Naive thymus-derived CD8-positive, alpha-beta T cell (primary cell): ENCODE results near the gene TET3. TPM values are rescaled to one million over a fixed set of nuclear protein-coding genes. Genes with fewer than 3 reads are reported as not detected.

Experiments used
- ATAC-seq, 2 donors: fragments of 150-1000 bp; cut with Tn5 transposase in 1 of 2; sonication (Bioruptor Pico), chemical (Tn5 transposase) in 1 of 2; 1 replicate in 1 of 2; 2 replicates in 1 of 2; pipeline ENCODE4 v1.10.0; 2021; ENCODE audit warnings: mild to moderate bottlenecking in 2 of 2, moderate library complexity in 2 of 2
- POLR2A ChIA-PET: fragments of 350-600 bp; sonication (Branson Sonifier 250); formaldehyde crosslinking; loops from one replicate; lab custom pipeline; 2021; ENCODE audit warnings: antibody characterized with exemption; lab: Charles Lee
- DNase-seq, 10 donors: peaks; one replicate each; pipeline versions ENCODE4 v3.0.0 to v3.0.0-alpha.2; 2020 to 2022
- H3K27ac Mint-ChIP-seq, 10 donors: one replicate each; pipeline ENCODE4 v1.8.0; 2020 to 2022; ENCODE audit warnings: mild to moderate bottlenecking in 10 of 10, mixed read lengths in 10 of 10, moderate library complexity in 4 of 10, inconsistent platforms in 1 of 10
- H3K27me3 Mint-ChIP-seq, 5 donors: one replicate each; pipeline ENCODE4 v1.8.0; 2021 to 2022; ENCODE audit warnings: mixed read lengths in 5 of 5
- H3K36me3 Mint-ChIP-seq, 3 donors: one replicate each; pipeline ENCODE4 v1.8.0; 2020 to 2022; ENCODE audit warnings: mixed read lengths in 3 of 3, mild to moderate bottlenecking in 2 of 3, inconsistent platforms in 1 of 3
- H3K4me1 Mint-ChIP-seq, 4 donors: one replicate each; pipeline ENCODE4 v1.8.0; 2021 to 2022; ENCODE audit warnings: mixed read lengths in 4 of 4
- H3K4me3 Mint-ChIP-seq, 10 donors: one replicate each; pipeline ENCODE4 v1.8.0; 2020 to 2022; ENCODE audit warnings: mild to moderate bottlenecking in 10 of 10, mixed read lengths in 10 of 10, moderate library complexity in 6 of 10, inconsistent platforms in 1 of 10
- H3K9me3 Mint-ChIP-seq, 9 donors: one replicate each; pipeline ENCODE4 v1.8.0; 2020 to 2022; ENCODE audit warnings: mixed read lengths in 9 of 9, mild to moderate bottlenecking in 3 of 9, inconsistent platforms in 1 of 9, moderate library complexity in 1 of 9
- polyA plus RNA-seq, 3 donors: library from polyadenylated mRNA; unstranded; fragments of 300-500 nt; fragmentation: Illumina TruSeq; gene quantifications; one replicate each; pipeline ENCODE4 v1.2.3, GENCODE V29; 2021
- total RNA-seq, 8 experiments: library from RNA in 2 of 8; stranded (reverse) in 2 of 8; gene quantifications; one replicate each; pipeline ENCODE4 v1.2.3 and lab custom pipeline; 2021 to 2026

The TET3 gene
- total and polyA plus RNA-seq, 5 experiments from 2014 or later = 0.46 to 30.5 (median 1.0) TPM

DNA sequence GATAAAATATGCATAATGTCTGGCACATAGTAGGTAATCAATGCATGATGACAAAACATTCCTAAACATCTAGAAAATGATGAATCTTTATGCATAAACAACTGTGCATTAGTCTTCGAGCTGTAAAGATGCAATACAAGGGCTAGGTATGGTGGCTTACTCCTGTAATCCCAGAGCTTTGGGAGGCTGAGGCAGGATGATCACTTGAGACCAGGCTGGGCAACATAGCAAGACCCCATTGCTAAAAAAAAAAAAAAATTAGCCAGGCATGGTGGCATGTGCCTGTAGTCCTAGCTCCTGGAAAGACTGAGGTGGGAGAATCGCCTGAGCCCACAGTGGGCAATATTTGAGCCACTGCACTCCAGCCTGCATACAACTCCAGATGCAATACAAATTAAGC, 5.3 kb downstream of the TET3 start:
- Mint-ChIP-seq H3K36me3 (peaks cover 8 to 50% (median 17%) of the 10 kb centered on the region in 3 donors), H3K4me3 (peak overlapping the region in 7 of 10 donors; percentile 15 to 87 (median 66)), H3K27me3 (no peaks in the 10 kb centered on the region), H3K27ac (peak overlapping the region in 3 of 10 donors; percentile 27 to 60 (median 38)), H3K4me1 (peaks cover 53 to 90% (median 83%) of the 10 kb centered on the region in 4 donors), H3K9me3 (peaks cover 0 to 3% (median 0%) of the 10 kb centered on the region in 9 donors)
- POLR2A ChIA-PET = no interaction called here
- ATAC-seq = no peak
- DNase-seq = no peak

- Mint-ChIP-seq H3K4me1 (peaks cover 54 to 94% (median 87%) of the 10 kb centered on the region in 4 donors), H3K27ac (peak overlapping the region in 6 of 10 donors; percentile 3 to 86 (median 57)), H3K36me3 (peaks cover 8 to 50% (median 17%) of the 10 kb centered on the region in 3 donors), H3K27me3 (no peaks in the 10 kb centered on the region), H3K9me3 (peaks cover 0 to 3% (median 0%) of the 10 kb centered on the region in 9 donors), H3K4me3 (peak overlapping the region in 7 of 10 donors; percentile 15 to 85 (median 33))
- POLR2A ChIA-PET = no interaction called here
- DNase-seq = peak in 1 of 10 donors; percentile 8
- no peak for ATAC-seq
These were observed 5.8 kb downstream of the TET3 start for GRCh38 chr2:73990531-73990930.

DNA sequence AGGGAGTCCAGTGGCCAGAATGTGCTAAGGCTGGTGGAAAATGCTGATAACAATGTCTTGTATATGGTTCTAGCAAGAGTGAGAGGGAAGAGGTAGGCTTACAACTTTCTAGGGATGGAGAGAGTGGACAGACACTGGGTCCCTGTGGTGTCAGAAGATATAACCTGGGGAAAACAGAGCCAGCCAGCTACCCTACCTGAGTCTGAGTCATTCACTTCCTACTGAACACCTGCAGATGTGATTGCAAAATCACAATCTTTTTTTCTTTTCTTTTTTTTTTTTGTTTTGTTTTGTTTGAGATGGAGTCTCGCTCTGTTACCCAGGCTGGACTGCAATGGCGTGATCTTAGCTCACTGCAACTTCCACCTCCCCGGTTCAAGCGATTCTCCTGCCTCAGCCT, 7.3 kb downstream of the TET3 start:
- no peaks in the 10 kb centered on the region for H3K27me3 Mint-ChIP-seq
- ATAC-seq (no peak), DNase-seq (no peak)
- H3K27ac Mint-ChIP-seq = peak overlapping the region in 3 of 10 donors; percentile 5 to 78 (median 68)
- peak overlapping the region in 6 of 10 donors; percentile 5 to 71 (median 36) for H3K4me3 Mint-ChIP-seq
- peaks cover 47 to 93% (median 86%) of the 10 kb centered on the region in 4 donors for H3K4me1 Mint-ChIP-seq
- POLR2A ChIA-PET = interaction anchor here (0.6 to 0.7 kb wide), 2 partner anchors 43 to 187 kb away, joined by 3 to 4 read pairs; no protein-coding TSS in a partner anchor
- peaks cover 8 to 46% (median 17%) of the 10 kb centered on the region in 3 donors for H3K36me3 Mint-ChIP-seq
- H3K9me3 Mint-ChIP-seq = peaks cover 0 to 3% (median 0%) of the 10 kb centered on the region in 9 donors

GRCh38 chr2:73993376-73993775, 8.7 kb downstream of the TET3 start:
- peak overlapping the region in 7 of 10 donors; percentile 0 to 35 (median 17) for H3K4me3 Mint-ChIP-seq
- H3K9me3 Mint-ChIP-seq = peaks cover 0 to 3% (median 0%) of the 10 kb centered on the region in 9 donors
- peaks cover 50 to 92% (median 86%) of the 10 kb centered on the region in 4 donors for H3K4me1 Mint-ChIP-seq
- H3K27ac Mint-ChIP-seq = peak overlapping the region in 9 of 10 donors; percentile 13 to 77 (median 64)
- ATAC-seq (no peak), DNase-seq (peak in 1 of 10 donors; percentile 45)
- H3K27me3 Mint-ChIP-seq = no peaks in the 10 kb centered on the region
- POLR2A ChIA-PET = no interaction called here
- peaks cover 8 to 45% (median 17%) of the 10 kb centered on the region in 3 donors for H3K36me3 Mint-ChIP-seq

- no peak for ATAC-seq
- peaks cover 0 to 3% (median 0%) of the 10 kb centered on the region in 9 donors for H3K9me3 Mint-ChIP-seq
- peaks cover 8 to 43% (median 15%) of the 10 kb centered on the region in 3 donors for H3K36me3 Mint-ChIP-seq
- H3K4me3 Mint-ChIP-seq = peak overlapping the region in 7 of 10 donors; percentile 0 to 35 (median 17)
- no peaks in the 10 kb centered on the region for H3K27me3 Mint-ChIP-seq
- peak overlapping the region; percentile 13 to 79 (median 62) for H3K27ac Mint-ChIP-seq
- H3K4me1 Mint-ChIP-seq = peaks cover 51 to 92% (median 86%) of the 10 kb centered on the region in 4 donors
- POLR2A ChIA-PET = interaction anchor here (0.6 kb wide), 1 partner anchor 54 kb away, joined by 4 read pairs; no protein-coding TSS in a partner anchor
- no peak for DNase-seq
These were observed 9.1 kb downstream of the TET3 start for GRCh38 chr2:73993778-73994177.

GRCh38 chr2:73994178-73994831, 9.6 kb downstream of the TET3 start:
- no peak for ATAC-seq

GRCh38 chr2:73995810-73996209, 11.1 kb downstream of the TET3 start:
- Mint-ChIP-seq H3K36me3 (peaks cover 1 to 26% (median 8%) of the 10 kb centered on the region in 3 donors), H3K27me3 (no peaks in the 10 kb centered on the region), H3K4me1 (peaks cover 50 to 93% (median 87%) of the 10 kb centered on the region in 4 donors), H3K4me3 (no peak overlapping the region), H3K9me3 (peaks cover 0 to 3% (median 0%) of the 10 kb centered on the region in 9 donors), H3K27ac (peak overlapping the region in 3 of 10 donors; percentile 23 to 39 (median 27))
- DNase-seq (no peak), ATAC-seq (no peak)
- POLR2A ChIA-PET = no interaction called here

More at GRCh38 chr2:73994178-73994831, 9.6 kb downstream of the TET3 start:
- Mint-ChIP-seq H3K4me3 (peak overlapping the region in 6 of 10 donors; percentile 0 to 36 (median 17)), H3K4me1 (peaks cover 54 to 92% (median 87%) of the 10 kb centered on the region in 4 donors), H3K9me3 (peaks cover 0 to 3% (median 0%) of the 10 kb centered on the region in 9 donors), H3K27ac (peak overlapping the region; percentile 13 to 79 (median 64)), H3K36me3 (peaks cover 8 to 41% (median 15%) of the 10 kb centered on the region in 3 donors), H3K27me3 (no peaks in the 10 kb centered on the region)
- POLR2A ChIA-PET = interaction anchor here (0.6 kb wide), 2 partner anchors 54 to 90 kb away, joined by 3 to 4 read pairs; no protein-coding TSS in a partner anchor
- DNase-seq = no peak

DNA sequence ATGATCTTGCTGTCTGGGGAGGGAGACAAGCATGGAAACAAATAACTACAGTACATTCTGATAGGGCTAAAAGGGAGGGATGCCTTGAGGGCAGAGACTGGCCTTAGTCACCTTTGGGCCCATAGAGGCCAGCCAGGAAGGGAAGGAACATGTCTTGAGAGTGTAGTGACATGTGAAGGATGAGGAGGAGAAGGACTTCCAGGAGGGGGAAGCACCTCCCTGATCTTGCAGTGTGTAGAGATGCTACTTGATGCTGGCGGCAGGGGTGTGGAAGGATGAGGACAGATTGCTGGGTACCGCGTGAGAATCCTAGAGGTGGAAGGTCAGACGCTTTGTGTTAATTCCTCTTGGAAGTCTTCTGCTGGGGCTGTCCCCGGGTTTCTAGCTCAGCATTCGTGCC, 13.1 kb downstream of the TET3 start:
- POLR2A ChIA-PET = interaction anchor here (1.5 kb wide), 1 partner anchor 10 kb away, joined by 4 read pairs; no protein-coding TSS in a partner anchor
- no peak for ATAC-seq
- peak overlapping the region in 4 of 10 donors; percentile 20 to 46 (median 32) for H3K4me3 Mint-ChIP-seq
- DNase-seq = no peak
- H3K36me3 Mint-ChIP-seq = peaks cover 0 to 6% (median 0%) of the 10 kb centered on the region in 3 donors
- no peaks in the 10 kb centered on the region for H3K27me3 Mint-ChIP-seq
- H3K27ac Mint-ChIP-seq = peak overlapping the region in 9 of 10 donors; percentile 16 to 93 (median 90)
- H3K9me3 Mint-ChIP-seq = no peaks in the 10 kb centered on the region
- peaks cover 59 to 92% (median 88%) of the 10 kb centered on the region in 4 donors for H3K4me1 Mint-ChIP-seq

GRCh38 chr2:73998451-73998850, 13.7 kb downstream of the TET3 start:
- peaks cover 0 to 6% (median 0%) of the 10 kb centered on the region in 3 donors for H3K36me3 Mint-ChIP-seq
- peak overlapping the region in 5 of 10 donors; percentile 20 to 39 (median 31) for H3K4me3 Mint-ChIP-seq
- peak overlapping the region; percentile 47 to 93 (median 91) for H3K27ac Mint-ChIP-seq
- H3K4me1 Mint-ChIP-seq = peaks cover 59 to 89% (median 86%) of the 10 kb centered on the region in 4 donors
- no peaks in the 10 kb centered on the region for H3K27me3 Mint-ChIP-seq
- no peaks in the 10 kb centered on the region for H3K9me3 Mint-ChIP-seq
- ATAC-seq = peak; percentile 11 to 52
- peak in 6 of 10 donors; percentile 17 to 73 (median 52) for DNase-seq
- POLR2A ChIA-PET = interaction anchor here (1.5 kb wide), 1 partner anchor 11 kb away, joined by 4 read pairs; no protein-coding TSS in a partner anchor

DNA sequence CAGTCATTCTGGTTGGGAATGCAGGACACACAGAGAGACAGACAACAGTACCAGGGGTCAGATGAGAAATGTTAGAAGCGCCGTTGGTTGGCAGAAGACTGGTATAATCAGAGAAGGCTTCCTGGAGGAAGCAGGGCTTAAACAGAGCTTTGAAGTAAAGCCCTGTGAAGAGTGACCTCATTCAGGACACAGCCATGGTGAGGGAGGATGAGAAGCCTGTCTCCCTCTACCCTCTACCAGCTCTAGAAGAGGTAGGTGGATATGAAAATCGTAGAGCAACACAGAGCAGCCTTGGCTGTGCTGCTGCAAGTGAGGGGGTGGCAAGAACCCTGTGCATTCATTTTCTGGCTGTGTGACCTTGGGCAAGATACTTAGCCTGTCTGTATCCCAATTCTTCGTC, 14.2 kb downstream of the TET3 start:
- Mint-ChIP-seq H3K27me3 (no peaks in the 10 kb centered on the region), H3K27ac (peak overlapping the region in 9 of 10 donors; percentile 47 to 93 (median 91)), H3K4me3 (peak overlapping the region in 4 of 10 donors; percentile 20 to 39 (median 33)), H3K4me1 (peaks cover 54 to 89% (median 85%) of the 10 kb centered on the region in 4 donors), H3K36me3 (peaks cover 0 to 5% (median 0%) of the 10 kb centered on the region in 3 donors), H3K9me3 (no peaks in the 10 kb centered on the region)
- DNase-seq = no peak
- POLR2A ChIA-PET = interaction anchor here (1.5 kb wide), 1 partner anchor 11 kb away, joined by 4 read pairs; no protein-coding TSS in a partner anchor
- no peak for ATAC-seq

- peaks cover 0 to under 1% (median 0%) of the 10 kb centered on the region in 3 donors for H3K36me3 Mint-ChIP-seq
- no peaks in the 10 kb centered on the region for H3K9me3 Mint-ChIP-seq
- ATAC-seq (no peak), DNase-seq (no peak)
- POLR2A ChIA-PET = interaction anchor here (1.1 to 4.5 kb wide), 2 partner anchors 12 to 15 kb away, joined by 4 to 23 read pairs; partner anchors contain the start of gene TET3
- H3K4me3 Mint-ChIP-seq = peak overlapping the region in 5 of 10 donors; percentile 2 to 89 (median 52)
- H3K4me1 Mint-ChIP-seq = peaks cover 56 to 89% (median 88%) of the 10 kb centered on the region in 4 donors
- peak overlapping the region in 9 of 10 donors; percentile 12 to 92 (median 83) for H3K27ac Mint-ChIP-seq
- no peaks in the 10 kb centered on the region for H3K27me3 Mint-ChIP-seq
These were observed 15.3 kb downstream of the TET3 start for GRCh38 chr2:73999881-74000597.
